ENCODE data around the gene ABHD8. TPM values are rescaled to one million over a fixed set of nuclear protein-coding genes. Genes with fewer than 3 reads are reported as not detected.

The ABHD8 gene
- total RNA-seq, 1 donor from 2014 or later: 17.1 TPM

GRCh38 chr19:17243211-17243829 lies 59.9 kb downstream of the ABHD8 start:
- TF ChIP-seq, protein P1, sequence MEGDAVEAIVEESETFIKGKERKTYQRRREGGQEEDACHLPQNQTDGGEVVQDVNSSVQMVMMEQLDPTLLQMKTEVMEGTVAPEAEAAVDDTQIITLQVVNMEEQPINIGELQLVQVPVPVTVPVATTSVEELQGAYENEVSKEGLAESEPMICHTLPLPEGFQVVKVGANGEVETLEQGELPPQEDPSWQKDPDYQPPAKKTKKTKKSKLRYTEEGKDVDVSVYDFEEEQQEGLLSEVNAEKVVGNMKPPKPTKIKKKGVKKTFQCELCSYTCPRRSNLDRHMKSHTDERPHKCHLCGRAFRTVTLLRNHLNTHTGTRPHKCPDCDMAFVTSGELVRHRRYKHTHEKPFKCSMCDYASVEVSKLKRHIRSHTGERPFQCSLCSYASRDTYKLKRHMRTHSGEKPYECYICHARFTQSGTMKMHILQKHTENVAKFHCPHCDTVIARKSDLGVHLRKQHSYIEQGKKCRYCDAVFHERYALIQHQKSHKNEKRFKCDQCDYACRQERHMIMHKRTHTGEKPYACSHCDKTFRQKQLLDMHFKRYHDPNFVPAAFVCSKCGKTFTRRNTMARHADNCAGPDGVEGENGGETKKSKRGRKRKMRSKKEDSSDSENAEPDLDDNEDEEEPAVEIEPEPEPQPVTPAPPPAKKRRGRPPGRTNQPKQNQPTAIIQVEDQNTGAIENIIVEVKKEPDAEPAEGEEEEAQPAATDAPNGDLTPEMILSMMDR (IDR thresholded peaks at IDR 0.05): no peak
- no peak for ATAC-seq
- Histone ChIP-seq H3K36me3 (peaks cover 5% of the 10 kb centered on the region), H3K4me1 (peaks cover 24% of the 10 kb centered on the region), H3K27me3 (no peaks in the 10 kb centered on the region), H3K9me3 (no peaks in the 10 kb centered on the region), H3K27ac (peak overlapping the region; percentile 80), H3K4me3 (peak overlapping the region; percentile 80)
- intact Hi-C loops (cut with DNase I): no loop called here
- no peak for DNase-seq

DNA sequence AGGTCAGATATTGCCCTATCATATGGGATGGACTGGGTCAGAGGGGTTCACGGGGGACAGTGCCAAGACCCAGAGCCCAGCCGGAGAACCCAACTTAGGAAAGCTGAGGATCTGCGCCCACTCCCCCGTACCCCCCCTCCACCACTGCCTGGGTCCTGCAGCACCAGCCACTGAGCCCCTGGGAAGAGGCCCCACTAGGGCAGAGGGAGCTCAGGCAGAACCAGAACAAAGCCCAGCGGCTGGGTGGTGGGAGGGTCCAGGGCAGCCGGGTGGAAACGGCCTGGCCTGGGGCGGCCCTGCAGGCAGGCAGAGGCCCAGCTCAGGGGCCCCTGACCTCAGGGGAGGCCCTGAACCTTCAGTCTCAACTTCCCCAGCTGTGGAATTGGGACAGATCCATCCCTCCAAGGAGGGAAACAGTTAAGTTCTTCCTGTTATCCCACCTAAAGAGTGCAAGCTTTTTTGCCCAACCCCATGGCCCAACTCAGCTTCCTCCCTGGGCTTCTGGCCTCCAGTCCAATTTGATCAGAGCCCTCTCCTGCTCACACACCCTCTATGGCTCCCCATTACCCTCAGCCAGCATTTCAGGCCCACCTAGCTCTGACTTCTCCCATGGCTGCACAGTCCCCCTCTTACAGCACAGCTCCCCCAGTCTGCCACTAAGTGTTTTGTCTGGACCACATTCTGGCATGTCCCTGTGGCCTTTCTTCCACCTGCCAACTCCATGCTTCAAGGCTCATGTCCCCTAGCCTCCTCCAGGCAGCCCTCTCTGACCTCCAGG lies 60.6 kb downstream of the ABHD8 start:
- peaks cover 24% of the 10 kb centered on the region for H3K4me1 ChIP-seq
- no peak for ATAC-seq
- H3K27ac ChIP-seq: peak overlapping the region; percentile 42
- H3K36me3 ChIP-seq: peaks cover 12% of the 10 kb centered on the region
- intact Hi-C loops (cut with DNase I): no loop called here
- TF ChIP-seq, protein P1 (IDR thresholded peaks at IDR 0.05): no peak
- no peak overlapping the region for H3K4me3 ChIP-seq
- H3K9me3 ChIP-seq: no peaks in the 10 kb centered on the region
- no peaks in the 10 kb centered on the region for H3K27me3 ChIP-seq
- DNase-seq: no peak

Other genes starting within 250 kb of the ABHD8 start
- gene HAUS8, start 228.0 kb downstream of the ABHD8 start, total RNA-seq: 8.1 TPM
- gene MYO9B, start 227.6 kb downstream of the ABHD8 start, total RNA-seq: 137 TPM
- gene USE1, start 88.1 kb downstream of the ABHD8 start, total RNA-seq: 24.0 TPM
- gene OCEL1, start 77.2 kb downstream of the ABHD8 start, total RNA-seq: 31.6 TPM
- 41.7 TPM for gene NR2F6, start 57.5 kb downstream of the ABHD8 start, total RNA-seq
- 14.0 TPM for gene USHBP1, start 38.7 kb downstream of the ABHD8 start, total RNA-seq
- gene BABAM1, start 36.0 kb downstream of the ABHD8 start, total RNA-seq: 67.9 TPM
- 0.64 TPM for gene ANKLE1, start 21.5 kb downstream of the ABHD8 start, total RNA-seq
- gene MRPL34, start 2.4 kb upstream of the ABHD8 start, total RNA-seq: 84.9 TPM
- gene DDA1, start 6.1 kb upstream of the ABHD8 start, total RNA-seq: 30.4 TPM
- 14.6 TPM for gene ANO8, start 31.4 kb upstream of the ABHD8 start, total RNA-seq
- gene GTPBP3, start 34.1 kb upstream of the ABHD8 start, total RNA-seq: 17.7 TPM
- gene PLVAP, start 73.9 kb upstream of the ABHD8 start, total RNA-seq: 174 TPM
- 2.0 TPM for gene CCDC194, start 90.8 kb upstream of the ABHD8 start, total RNA-seq
- gene BST2, start 102.2 kb upstream of the ABHD8 start, total RNA-seq: 133 TPM
- gene MVB12A, start 116.6 kb upstream of the ABHD8 start, total RNA-seq: 36.3 TPM
- gene TMEM221, start 145.2 kb upstream of the ABHD8 start, total RNA-seq: not detected
- not detected for gene NXNL1, start 157.5 kb upstream of the ABHD8 start, total RNA-seq
- gene SLC27A1, start 167.1 kb upstream of the ABHD8 start, total RNA-seq: 27.8 TPM
- gene PGLS, start 208.2 kb upstream of the ABHD8 start, total RNA-seq: 78.0 TPM